Adrenal gland (tissue), 5 donors: ENCODE results near the gene PRR20G.

Experiments used
- CTCF ChIP-seq, 6 experiments: fragments of 450-650 bp in 4 of 6; fragments of 200-600 bp in 2 of 6; sonication (generic) in 1 of 6; IDR thresholded peaks; 1 replicate in 5 of 6; 2 replicates in 1 of 6; pipeline versions ENCODE4 v1.5.1 to v1.8.0; 2016 to 2021; ENCODE audit warnings: antibody characterized with exemption in 6 of 6, mild to moderate bottlenecking in 2 of 6, moderate library complexity in 1 of 6
- POLR2A ChIP-seq, 2 donors: fragments of 450-650 bp; IDR thresholded peaks; one replicate each; pipeline ENCODE4 v1.6.1; 2017; ENCODE audit warnings: antibody characterized with exemption in 2 of 2, mild to moderate bottlenecking in 2 of 2, moderate library complexity in 1 of 2
- donor health status: DM: no; HTN: no; CAD: no.

GRCh38 chr3:127306361-127307111 is 18.7 kb upstream of the PRR20G start:
- TF ChIP-seq CTCF (IDR thresholded peaks at IDR 0.05) (no peak), POLR2A (IDR thresholded peaks at IDR 0.05) (no peak)
